RWPE1 (cell line): ENCODE data around the gene IMMP2L.

Experiments used
- CTCF ChIA-PET: fragments of 350-600 bp; sonication (Branson Sonifier 250); formaldehyde crosslinking; extraction: SDS; loops from one replicate; lab custom pipeline; 2021; lab: Yijun Ruan, JAX
- POLR2A ChIA-PET: fragments of 400-600 bp; formaldehyde crosslinking; extraction: SDS; loops from one replicate; lab custom pipeline; 2020; ENCODE audit warnings: antibody characterized with exemption; ENCODE audit not compliant: low non-redundant PET; lab: Yijun Ruan, JAX
- DNase-seq: peaks from one replicate; pipeline ENCODE4 v3.0.0; 2012; ENCODE audit warnings: low spot score
- H3K27ac ChIP-seq: fragments of 450-650 bp; 2 replicates; pipeline ENCODE4 v1.5.1; 2017
- CTCF ChIP-seq: fragments of 450-650 bp; conservative IDR thresholded peaks from 2 replicates; pipeline ENCODE4 v1.5.1; 2017; ENCODE audit warnings: low read depth, mild to moderate bottlenecking

IMMP2L gene

GRCh38 chr7:111483078-111483477 lies 79.2 kb downstream of the IMMP2L start:
- POLR2A ChIA-PET, result no interaction called here
- H3K27ac ChIP-seq, result no peak overlapping the region
- no peak for DNase-seq
- CTCF ChIA-PET, result no interaction called here
- no peak for TF ChIP-seq CTCF

- CTCF ChIA-PET, result interaction anchor here (0.6 kb wide), 1 partner anchor 1456 kb away, joined by 3 read pairs; no protein-coding TSS in a partner anchor
- TF ChIP-seq CTCF, result no peak
- DNase-seq, result no peak
- no peak overlapping the region for H3K27ac ChIP-seq
- POLR2A ChIA-PET, result no interaction called here
Observed at GRCh38 chr7:111477462-111478225, 84.6 kb downstream of the IMMP2L start.

GRCh38 chr7:111476586-111477293 lies 85.6 kb downstream of the IMMP2L start:
- POLR2A ChIA-PET, result no interaction called here
- no peak overlapping the region for H3K27ac ChIP-seq
- no peak for DNase-seq
- CTCF ChIA-PET, result no interaction called here
- TF ChIP-seq CTCF, result no peak

- CTCF ChIA-PET, result no interaction called here
- no peak for TF ChIP-seq CTCF
- POLR2A ChIA-PET, result no interaction called here
- no peak overlapping the region for H3K27ac ChIP-seq
- no peak for DNase-seq
Observed at GRCh38 chr7:111475959-111476358, 86.3 kb downstream of the IMMP2L start.

GRCh38 chr7:111475419-111475748 lies 86.9 kb downstream of the IMMP2L start:
- no peak for DNase-seq
- POLR2A ChIA-PET, result no interaction called here
- CTCF ChIA-PET, result interaction anchor here (0.6 kb wide), 1 partner anchor 453 kb away, joined by 3 read pairs; no protein-coding TSS in a partner anchor
- H3K27ac ChIP-seq, result no peak overlapping the region
- TF ChIP-seq CTCF, result no peak

- TF ChIP-seq CTCF, result no peak
- ChIA-PET POLR2A (no interaction called here), CTCF (interaction anchor here (0.6 kb wide), 1 partner anchor 453 kb away, joined by 3 read pairs; no protein-coding TSS in a partner anchor)
- no peak for DNase-seq
- no peak overlapping the region for H3K27ac ChIP-seq
Observed at GRCh38 chr7:111474723-111475418, 87.4 kb downstream of the IMMP2L start.
